ENCODE measurements around the gene RAB34. TPM values are rescaled to one million over a fixed set of nuclear protein-coding genes. Genes with fewer than 3 reads are reported as not detected.

The RAB34 gene
- total and polyA plus RNA-seq, 4 donors: 107 to 303 (median 124) TPM

DNA sequence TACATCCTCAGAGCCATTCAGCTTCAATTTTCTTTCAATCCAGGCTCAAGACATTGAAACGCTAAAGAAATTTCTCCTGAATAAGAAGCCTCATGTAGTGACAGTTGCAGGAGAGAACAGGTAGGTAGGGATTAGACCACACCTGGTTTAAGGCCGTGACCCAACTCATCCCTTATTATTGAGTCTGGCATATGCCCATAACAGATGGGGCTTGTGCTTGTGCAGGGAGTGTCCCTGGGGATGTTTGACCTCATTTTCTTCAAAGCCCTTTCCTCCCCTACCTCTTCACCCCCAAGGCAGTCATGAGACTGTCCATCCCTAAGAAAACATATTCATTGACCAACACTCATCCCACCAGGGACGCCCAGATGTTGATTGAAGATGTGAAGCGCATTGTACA lies 31.4 kb downstream of the RAB34 start:
- no peaks in the 10 kb centered on the region for H3K9me3 ChIP-seq (ENCODE audit: control insufficient read depth, low read length)
- DNase-seq (no peak), ATAC-seq (ENCODE audit: low FRiP score) (no peak)
- H3K4me1 ChIP-seq (ENCODE audit: control insufficient read depth in 1 of 2, insufficient read depth in 2 of 2, low read length in 2 of 2): no peaks in the 10 kb centered on the region
- intact Hi-C loops (cut with DNase I): no loop called here
- no peak overlapping the region for H3K4me3 ChIP-seq (ENCODE audit: low read length in 2 of 2)
- no peak overlapping the region for H3K27ac ChIP-seq (ENCODE audit: low read depth in 1 of 2, low read length in 2 of 2)
- H3K36me3 ChIP-seq (ENCODE audit: control insufficient read depth in 1 of 2, insufficient read depth in 2 of 2, low read length in 1 of 2): peaks cover 17 to 36% of the 10 kb centered on the region in 2 donors
- 85 to 86% methylated on average over 4 of the region's 4 CpGs for WGBS, 2 donors
- no peaks in the 10 kb centered on the region for H3K27me3 ChIP-seq (ENCODE audit: control insufficient read depth in 1 of 2, insufficient read depth in 2 of 2, low read length in 1 of 2)

DNA sequence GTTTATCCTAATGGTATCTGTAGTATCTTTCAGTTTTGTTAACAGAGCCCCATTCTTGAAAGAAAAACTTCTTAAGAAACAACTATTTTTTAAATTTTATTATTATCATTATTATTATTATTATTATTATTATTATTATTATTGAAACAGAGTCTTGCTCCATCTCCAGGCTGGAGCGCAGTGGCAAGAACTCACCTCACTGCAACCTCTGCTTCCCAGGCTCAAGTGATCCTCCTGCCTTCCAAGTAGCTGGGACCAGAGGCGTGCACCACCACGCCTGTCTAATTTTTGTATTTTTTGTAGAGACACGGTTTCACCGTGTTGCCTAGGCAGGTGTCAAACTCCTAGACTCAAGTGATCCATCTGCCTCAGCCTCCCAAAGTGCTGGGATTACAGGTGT lies 32.3 kb downstream of the RAB34 start:
- 84 to 87% methylated on average over 5 of the region's 5 CpGs for WGBS, 2 donors
- intact Hi-C loops (cut with DNase I): no loop called here
- ATAC-seq (ENCODE audit: low FRiP score): no peak

DNA sequence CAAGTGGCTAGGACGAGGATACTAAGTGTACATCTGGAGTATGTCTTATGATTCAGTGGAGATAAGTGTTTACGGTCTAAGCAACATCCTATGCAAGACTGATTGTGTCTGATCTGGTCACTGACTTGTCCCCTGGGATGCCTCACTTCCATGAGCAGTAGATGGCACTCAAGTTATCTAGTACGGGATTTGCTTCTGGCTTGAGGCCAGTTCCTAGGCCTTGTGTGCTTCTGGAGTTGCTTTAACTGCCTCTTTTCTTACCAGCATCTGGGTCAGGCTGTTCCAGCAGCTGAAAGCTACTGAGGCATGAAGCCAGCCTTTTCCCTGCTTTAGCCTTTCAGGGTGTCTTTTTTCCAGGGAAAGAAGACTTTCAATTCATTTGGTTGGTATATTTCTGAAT lies 32.7 kb downstream of the RAB34 start:
- 47 to 52% methylated on average over 3 of the region's 3 CpGs for WGBS, 2 donors

More for the DNA sequence above, 32.3 kb downstream of the RAB34 start:
- Histone ChIP-seq H3K27ac (ENCODE audit: low read depth in 1 of 2, low read length in 2 of 2) (no peak overlapping the region), H3K36me3 (ENCODE audit: control insufficient read depth in 1 of 2, insufficient read depth in 2 of 2, low read length in 1 of 2) (peaks cover 17 to 32% of the 10 kb centered on the region in 2 donors), H3K4me3 (ENCODE audit: low read length in 2 of 2) (no peak overlapping the region), H3K27me3 (ENCODE audit: control insufficient read depth in 1 of 2, insufficient read depth in 2 of 2, low read length in 1 of 2) (no peaks in the 10 kb centered on the region), H3K9me3 (ENCODE audit: control insufficient read depth, low read length) (no peaks in the 10 kb centered on the region), H3K4me1 (ENCODE audit: control insufficient read depth in 1 of 2, insufficient read depth in 2 of 2, low read length in 2 of 2) (no peaks in the 10 kb centered on the region)
- DNase-seq: no peak

DNA sequence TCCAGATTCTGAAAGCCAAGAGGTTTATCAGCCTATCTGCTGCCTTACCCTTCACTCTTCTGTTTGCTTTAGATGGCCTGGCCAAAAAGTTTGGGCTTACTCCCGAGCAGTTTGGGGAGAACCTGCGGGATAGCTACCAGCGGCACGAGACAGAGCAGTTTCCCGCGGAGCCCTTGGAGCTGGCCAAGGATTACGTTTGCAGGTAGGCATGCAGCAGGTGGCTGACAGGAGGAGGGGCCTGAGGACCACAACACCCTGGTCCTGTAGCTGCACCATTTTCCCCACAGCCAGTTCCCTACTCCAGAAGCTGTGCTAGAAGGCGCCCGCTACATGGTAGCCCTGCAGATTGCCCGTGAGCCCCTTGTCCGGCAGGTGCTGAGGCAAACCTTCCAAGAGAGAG lies 35.0 kb downstream of the RAB34 start:
- no peaks in the 10 kb centered on the region for H3K4me1 ChIP-seq (ENCODE audit: control insufficient read depth in 1 of 2, insufficient read depth in 2 of 2, low read length in 2 of 2)
- H3K4me3 ChIP-seq (ENCODE audit: low read length in 2 of 2): no peak overlapping the region
- DNase-seq (peak in 1 of 2 donors; percentile 44), ATAC-seq (ENCODE audit: low FRiP score) (no peak)
- no peaks in the 10 kb centered on the region for H3K9me3 ChIP-seq (ENCODE audit: control insufficient read depth, low read length)
- peaks cover 9 to 31% of the 10 kb centered on the region in 2 donors for H3K36me3 ChIP-seq (ENCODE audit: control insufficient read depth in 1 of 2, insufficient read depth in 2 of 2, low read length in 1 of 2)
- no peaks in the 10 kb centered on the region for H3K27me3 ChIP-seq (ENCODE audit: control insufficient read depth in 1 of 2, insufficient read depth in 2 of 2, low read length in 1 of 2)
- 85% methylated on average over 11 of the region's 11 CpGs for WGBS, 2 donors
- intact Hi-C loops (cut with DNase I): no loop called here
- no peak overlapping the region for H3K27ac ChIP-seq (ENCODE audit: low read depth in 1 of 2, low read length in 2 of 2)

More for the DNA sequence above, 32.7 kb downstream of the RAB34 start:
- Histone ChIP-seq H3K9me3 (ENCODE audit: control insufficient read depth, low read length) (no peaks in the 10 kb centered on the region), H3K27ac (ENCODE audit: low read depth in 1 of 2, low read length in 2 of 2) (no peak overlapping the region), H3K36me3 (ENCODE audit: control insufficient read depth in 1 of 2, insufficient read depth in 2 of 2, low read length in 1 of 2) (peaks cover 14 to 32% of the 10 kb centered on the region in 2 donors), H3K4me3 (ENCODE audit: low read length in 2 of 2) (no peak overlapping the region), H3K4me1 (ENCODE audit: control insufficient read depth in 1 of 2, insufficient read depth in 2 of 2, low read length in 2 of 2) (no peaks in the 10 kb centered on the region), H3K27me3 (ENCODE audit: control insufficient read depth in 1 of 2, insufficient read depth in 2 of 2, low read length in 1 of 2) (no peaks in the 10 kb centered on the region)
- intact Hi-C loops (cut with DNase I): no loop called here
- ATAC-seq (ENCODE audit: low FRiP score) (no peak), DNase-seq (no peak)

DNA sequence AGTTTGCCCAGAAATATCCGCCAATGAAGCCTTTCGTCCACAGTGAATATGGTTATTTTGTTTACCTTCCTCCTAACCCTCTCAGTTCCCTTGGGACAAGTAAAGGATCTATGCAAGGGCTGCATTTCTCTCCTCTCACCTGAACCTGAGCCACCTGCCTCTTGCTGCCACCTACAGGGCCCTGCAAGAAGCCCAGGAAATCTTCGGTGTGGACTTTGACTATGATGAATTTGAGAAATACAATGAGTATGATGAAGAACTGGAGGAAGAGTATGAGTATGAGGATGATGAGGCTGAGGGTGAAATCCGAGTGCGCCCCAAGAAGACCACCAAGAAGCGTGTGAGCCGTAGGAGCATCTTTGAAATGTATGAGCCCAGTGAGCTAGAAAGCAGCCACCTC lies 41.7 kb downstream of the RAB34 start:
- Histone ChIP-seq H3K27me3 (ENCODE audit: control insufficient read depth in 1 of 2, insufficient read depth in 2 of 2, low read length in 1 of 2) (no peaks in the 10 kb centered on the region), H3K27ac (ENCODE audit: low read depth in 1 of 2, low read length in 2 of 2) (no peak overlapping the region), H3K4me3 (ENCODE audit: low read length in 2 of 2) (no peak overlapping the region), H3K9me3 (ENCODE audit: control insufficient read depth, low read length) (no peaks in the 10 kb centered on the region), H3K4me1 (ENCODE audit: control insufficient read depth in 1 of 2, insufficient read depth in 2 of 2, low read length in 2 of 2) (no peaks in the 10 kb centered on the region), H3K36me3 (ENCODE audit: control insufficient read depth in 1 of 2, insufficient read depth in 2 of 2, low read length in 1 of 2) (peaks cover 8 to 26% of the 10 kb centered on the region in 2 donors)
- no peak for ATAC-seq (ENCODE audit: low FRiP score)
- intact Hi-C loops (cut with DNase I): no loop called here
- DNase-seq: no peak
- WGBS, 2 donors: 82 to 84% methylated on average over 7 of the region's 7 CpGs

DNA sequence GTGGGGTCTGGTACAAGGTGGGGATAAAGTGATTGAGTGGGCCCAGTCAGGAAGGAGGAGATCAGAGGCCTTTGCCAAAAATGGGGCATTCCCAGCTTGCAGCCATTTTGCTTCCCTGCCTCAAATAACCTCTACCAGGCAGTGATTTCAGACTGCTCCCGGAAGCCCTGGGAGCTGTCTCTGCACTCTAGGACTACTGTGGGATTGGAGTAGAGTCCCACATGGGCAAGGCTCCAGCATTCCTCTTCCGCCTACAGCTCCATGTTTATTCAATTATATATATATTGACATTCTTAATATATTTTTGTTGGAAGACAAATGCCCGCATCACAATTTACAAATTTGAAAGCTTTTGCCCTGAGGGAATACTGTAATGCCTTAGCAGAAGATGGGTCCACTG lies 42.2 kb downstream of the RAB34 start:
- peaks cover 8 to 26% of the 10 kb centered on the region in 2 donors for H3K36me3 ChIP-seq (ENCODE audit: control insufficient read depth in 1 of 2, insufficient read depth in 2 of 2, low read length in 1 of 2)
- no peak for DNase-seq
- H3K9me3 ChIP-seq (ENCODE audit: control insufficient read depth, low read length): no peaks in the 10 kb centered on the region
- intact Hi-C loops (cut with DNase I): no loop called here
- H3K27ac ChIP-seq (ENCODE audit: low read depth in 1 of 2, low read length in 2 of 2): no peak overlapping the region
- no peak overlapping the region for H3K4me3 ChIP-seq (ENCODE audit: low read length in 2 of 2)
- 35 to 48% methylated on average over 3 of the region's 3 CpGs for WGBS, 2 donors
- H3K4me1 ChIP-seq (ENCODE audit: control insufficient read depth in 1 of 2, insufficient read depth in 2 of 2, low read length in 2 of 2): no peaks in the 10 kb centered on the region
- no peaks in the 10 kb centered on the region for H3K27me3 ChIP-seq (ENCODE audit: control insufficient read depth in 1 of 2, insufficient read depth in 2 of 2, low read length in 1 of 2)
- no peak for ATAC-seq (ENCODE audit: low FRiP score)

DNA sequence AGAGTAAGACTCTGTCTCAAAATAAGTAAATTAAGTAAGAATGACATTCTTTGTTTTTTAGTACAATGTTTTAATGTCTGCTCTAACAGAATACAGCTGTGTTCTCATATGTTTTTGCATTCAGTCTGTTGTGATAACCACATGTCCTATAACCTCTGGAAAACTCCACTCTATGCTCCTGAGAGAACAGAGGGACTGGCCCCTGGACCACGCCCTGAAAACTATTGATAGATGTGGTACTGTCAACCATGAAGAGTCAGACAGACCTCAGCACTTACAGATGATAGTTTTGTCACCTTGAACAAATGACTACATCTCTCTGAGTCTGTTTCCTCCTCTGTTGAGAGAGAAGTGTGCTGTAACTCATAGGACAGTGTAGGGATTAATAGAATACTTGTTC lies 47.8 kb downstream of the RAB34 start:
- ATAC-seq (ENCODE audit: low FRiP score): no peak
- H3K27ac ChIP-seq (ENCODE audit: low read depth in 1 of 2, low read length in 2 of 2): no peak overlapping the region
- no peaks in the 10 kb centered on the region for H3K9me3 ChIP-seq (ENCODE audit: control insufficient read depth, low read length)
- H3K4me3 ChIP-seq (ENCODE audit: low read length in 2 of 2): no peak overlapping the region
- H3K4me1 ChIP-seq (ENCODE audit: control insufficient read depth in 1 of 2, insufficient read depth in 2 of 2, low read length in 2 of 2): no peaks in the 10 kb centered on the region
- WGBS, 2 donors: 93 to 97% methylated on average over 1 of the region's 1 CpG
- no peak for DNase-seq
- peaks cover 4 to 13% of the 10 kb centered on the region in 2 donors for H3K36me3 ChIP-seq (ENCODE audit: control insufficient read depth in 1 of 2, insufficient read depth in 2 of 2, low read length in 1 of 2)
- intact Hi-C loops (cut with DNase I): no loop called here
- H3K27me3 ChIP-seq (ENCODE audit: control insufficient read depth in 1 of 2, insufficient read depth in 2 of 2, low read length in 1 of 2): no peaks in the 10 kb centered on the region

DNA sequence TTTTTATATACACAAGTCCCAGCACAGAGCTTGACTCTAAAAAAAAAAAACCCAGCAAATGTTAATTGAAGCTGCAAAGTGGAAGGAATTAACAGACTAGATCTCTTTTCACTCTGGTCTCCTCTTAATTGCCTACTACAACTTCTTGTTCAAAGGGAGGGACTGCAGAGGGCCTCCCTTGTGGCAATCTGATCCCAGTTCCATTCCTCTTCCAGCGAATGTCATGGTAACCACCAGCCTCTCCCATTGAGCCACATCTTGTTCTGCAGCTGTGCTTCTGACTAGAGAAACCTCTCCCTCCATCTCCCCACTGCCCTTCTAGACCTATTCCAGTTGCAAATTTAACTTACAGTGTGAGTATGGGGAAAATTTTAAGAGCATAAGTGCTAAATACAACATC lies 49.8 kb downstream of the RAB34 start:
- Histone ChIP-seq H3K36me3 (ENCODE audit: control insufficient read depth in 1 of 2, insufficient read depth in 2 of 2, low read length in 1 of 2) (peaks cover 0 to 2% of the 10 kb centered on the region in 2 donors), H3K9me3 (ENCODE audit: control insufficient read depth, low read length) (no peaks in the 10 kb centered on the region), H3K27me3 (ENCODE audit: control insufficient read depth in 1 of 2, insufficient read depth in 2 of 2, low read length in 1 of 2) (no peaks in the 10 kb centered on the region), H3K4me1 (ENCODE audit: control insufficient read depth in 1 of 2, insufficient read depth in 2 of 2, low read length in 2 of 2) (peaks cover 0 to 3% of the 10 kb centered on the region in 2 donors), H3K27ac (ENCODE audit: low read depth in 1 of 2, low read length in 2 of 2) (no peak overlapping the region), H3K4me3 (ENCODE audit: low read length in 2 of 2) (no peak overlapping the region)
- intact Hi-C loops (cut with DNase I): no loop called here
- DNase-seq: no peak
- no peak for ATAC-seq (ENCODE audit: low FRiP score)
- 81 to 84% methylated on average over 1 of the region's 1 CpG for WGBS, 2 donors

DNA sequence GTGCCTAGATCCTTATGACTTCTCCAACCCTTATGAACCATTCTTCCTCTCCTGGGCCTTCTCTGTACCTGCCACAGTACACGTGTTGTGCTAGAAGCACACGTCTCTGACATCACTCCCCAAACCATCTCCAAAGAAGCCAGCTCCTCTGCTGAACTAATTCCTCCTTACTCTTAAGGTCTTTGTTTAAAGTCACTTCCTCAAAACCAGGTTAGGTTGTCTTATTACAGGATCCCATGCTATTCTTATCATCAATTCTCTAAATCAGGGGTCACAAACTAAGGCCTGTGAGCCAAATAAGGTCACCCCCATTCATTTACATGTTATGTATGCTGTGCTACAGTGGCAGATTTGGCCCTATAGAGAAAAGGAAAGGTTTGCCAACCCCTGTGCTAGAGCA lies 51.7 kb downstream of the RAB34 start:
- ATAC-seq (ENCODE audit: low FRiP score) (no peak), DNase-seq (no peak)
- H3K9me3 ChIP-seq (ENCODE audit: control insufficient read depth, low read length): no peaks in the 10 kb centered on the region
- no peaks in the 10 kb centered on the region for H3K27me3 ChIP-seq (ENCODE audit: control insufficient read depth in 1 of 2, insufficient read depth in 2 of 2, low read length in 1 of 2)
- H3K4me3 ChIP-seq (ENCODE audit: low read length in 2 of 2): no peak overlapping the region
- intact Hi-C loops (cut with DNase I): no loop called here
- WGBS, 2 donors: 62 to 69% methylated on average over 2 of the region's 2 CpGs
- no peak overlapping the region for H3K27ac ChIP-seq (ENCODE audit: low read depth in 1 of 2, low read length in 2 of 2)
- peaks cover 0 to 3% of the 10 kb centered on the region in 2 donors for H3K4me1 ChIP-seq (ENCODE audit: control insufficient read depth in 1 of 2, insufficient read depth in 2 of 2, low read length in 2 of 2)
- H3K36me3 ChIP-seq (ENCODE audit: control insufficient read depth in 1 of 2, insufficient read depth in 2 of 2, low read length in 1 of 2): peaks cover 0 to 2% of the 10 kb centered on the region in 2 donors

Data from aorta (tissue), 5 donors.